ENCODE measurements around the gene LRBA.

GRCh38 chr4:150315175-150315574 lies 699.9 kb downstream of the LRBA start:
- TF ChIP-seq CTCF (IDR thresholded peaks at IDR 0.05 in 2 of 3, conservative IDR thresholded peaks at IDR 0.05 in 1 of 3; ENCODE audit: insufficient read depth in 2 of 3, low read depth in 1 of 3, low read length in 3 of 3) (no peak), ETV6 (IDR thresholded peaks at IDR 0.05; ENCODE audit: borderline replicate concordance in 1 of 2, low read depth in 2 of 2, low read length in 1 of 2) (no peak), ETV6 (CRISPR knock-in tag; IDR thresholded peaks at IDR 0.05; ENCODE audit: borderline replicate concordance) (no peak), RCOR1 (IDR thresholded peaks at IDR 0.05; ENCODE audit: borderline replicate concordance in 1 of 2, low read depth in 2 of 2, low read length in 2 of 2) (no peak)

Data from K562 (cell line).